K562 (cell line): Measurements from ENCODE around the gene SALL3.

Experiments used
- POLR2A ChIP-seq: fragments of 450-650 bp; conservative IDR thresholded peaks from 2 replicates; pipeline ENCODE4 v1.6.1; 2016
- POLR2AphosphoS5 ChIP-seq: IDR thresholded peaks from 2 replicates; pipeline ENCODE4 v1.6.1; 2011; ENCODE audit warnings: mild to moderate bottlenecking, low read depth, low read length, moderate library complexity; ENCODE audit not compliant: control insufficient read depth, insufficient read depth
- RREB1 ChIP-seq: fragments of 250-450 bp; sonication (Bioruptor Pico); IDR thresholded peaks from 2 replicates; pipeline ENCODE4 v1.4.0; 2020

GRCh38 chr18:79000997-79001396 lies 21.4 kb downstream of the SALL3 start:
- TF ChIP-seq POLR2A (no peak), RREB1 (CRISPR knock-in tag) (no peak), POLR2AphosphoS5 (no peak)
